GM18858 (cell line): Measurements from ENCODE around the gene C2CD2.

Experiments used
- ATAC-seq: cut with Tn5 transposase; IDR thresholded peaks from one replicate; pipeline ENCODE4 v1.9.1; 2021; ENCODE audit not compliant: unreplicated experiment

C2CD2 gene

GRCh38 chr21:41869771-41870170 is 84.0 kb downstream of the C2CD2 start:
- no peak for ATAC-seq

- peak; percentile 53 for ATAC-seq
These were observed 85.6 kb downstream of the C2CD2 start for GRCh38 chr21:41868062-41868710.

- no peak for ATAC-seq
These were observed 86.5 kb downstream of the C2CD2 start for GRCh38 chr21:41867313-41867712.

- ATAC-seq = no peak
These were observed 87.5 kb downstream of the C2CD2 start for GRCh38 chr21:41866274-41866809.

GRCh38 chr21:41865002-41865777 is 88.6 kb downstream of the C2CD2 start:
- ATAC-seq = peak; percentile 46

- ATAC-seq = no peak
These were observed 89.4 kb downstream of the C2CD2 start for GRCh38 chr21:41864311-41865001.

- ATAC-seq = no peak
These were observed 90.4 kb downstream of the C2CD2 start for GRCh38 chr21:41863439-41863740.

- no peak for ATAC-seq
These were observed 91.8 kb downstream of the C2CD2 start for GRCh38 chr21:41861987-41862386.

GRCh38 chr21:41861255-41861654 is 92.6 kb downstream of the C2CD2 start:
- no peak for ATAC-seq

GRCh38 chr21:41859297-41859980 is 94.4 kb downstream of the C2CD2 start:
- ATAC-seq = no peak

- ATAC-seq = no peak
These were observed 95.1 kb downstream of the C2CD2 start for GRCh38 chr21:41858466-41859296.

GRCh38 chr21:41857771-41858300 is 96.0 kb downstream of the C2CD2 start:
- ATAC-seq = no peak

GRCh38 chr21:41856572-41856971 is 97.2 kb downstream of the C2CD2 start:
- no peak for ATAC-seq

GRCh38 chr21:41854426-41854995 is 99.3 kb downstream of the C2CD2 start:
- no peak for ATAC-seq

GRCh38 chr21:41852929-41853320 is 100.9 kb downstream of the C2CD2 start:
- ATAC-seq = no peak

- ATAC-seq = no peak
These were observed 101.5 kb downstream of the C2CD2 start for GRCh38 chr21:41852151-41852928.

GRCh38 chr21:41851090-41851790 is 102.6 kb downstream of the C2CD2 start:
- no peak for ATAC-seq

GRCh38 chr21:41850085-41850484 is 103.7 kb downstream of the C2CD2 start:
- ATAC-seq = no peak
